Osteoblast (primary cell): ENCODE measurements around the gene IL10RA. TPM values are rescaled to one million over a fixed set of nuclear protein-coding genes. Genes with fewer than 3 reads are reported as not detected.

Source experiments
- total RNA-seq: library from RNA; depleted of rRNA; stranded (reverse); fragments of >200 nt; gene quantifications from 2 replicates; pipeline ENCODE4 v1.2.3, GENCODE V29; 2012

The IL10RA gene
- total RNA-seq, 1 donor = 1.1 TPM

Other genes starting within 250 kb of the IL10RA start
- gene DSCAML1, start 189.2 kb upstream of the IL10RA start, total RNA-seq = not detected in 2 replicates
- gene FXYD2, start 161.7 kb upstream of the IL10RA start, total RNA-seq = not detected in 2 replicates
- not detected in 2 replicates for gene FXYD6, start 109.7 kb upstream of the IL10RA start, total RNA-seq
- gene TMPRSS13, start 57.0 kb upstream of the IL10RA start, total RNA-seq = not detected in 2 replicates
- gene TMPRSS4, start 90.7 kb downstream of the IL10RA start, total RNA-seq = not detected in 2 replicates
- gene SMIM35, start 100.6 kb downstream of the IL10RA start, total RNA-seq = not detected in 2 replicates
- under 0.01 and 0.36 TPM in 2 replicates for gene SCN4B, start 166.4 kb downstream of the IL10RA start, total RNA-seq
- gene SCN2B, start 190.2 kb downstream of the IL10RA start, total RNA-seq = not detected in 2 replicates
- not detected in 2 replicates for gene JAML, start 238.6 kb downstream of the IL10RA start, total RNA-seq